Endothelial cell of umbilical vein (primary cell): Measurements from ENCODE around the gene CD99L2. TPM values are rescaled to one million over a fixed set of nuclear protein-coding genes. Genes with fewer than 3 reads are reported as not detected.

Source experiments
- BruUV-seq: library from RNA; stranded (reverse); fragments of 400-500 nt; replicated peaks from 2 replicates; lab custom pipeline; 2021; lab: Mats Ljungman, UMichigan
- CTCF ChIA-PET: fragments of 300-600, 350-600 bp; sonication (Branson Sonifier 250); formaldehyde crosslinking; loops from one replicate; lab custom pipeline; 2021; ENCODE audit warnings: antibody characterized with exemption, inconsistent platforms; lab: Charles Lee
- POLR2A ChIA-PET: fragments of 300-600, 350-600 bp; sonication (Branson Sonifier 250); formaldehyde crosslinking; loops from one replicate; lab custom pipeline; 2021; ENCODE audit warnings: antibody characterized with exemption, inconsistent platforms; lab: Charles Lee
- DNase-seq: peaks from one replicate; pipeline ENCODE4 v3.0.0-alpha.2; 2011; ENCODE audit warnings: low read depth, low spot score
- FAIRE-seq: peaks from 2 replicates; lab custom pipeline; 2011; peaks lifted over from hg19 to GRCh38; lab: Jason Lieb, UNC
- H2AFZ ChIP-seq: 2 replicates; pipeline ENCODE4 v1.6.0; 2012; ENCODE audit warnings: low read depth, low read length, control low read depth, inconsistent platforms
- H3K27ac ChIP-seq: 2 replicates; pipeline ENCODE4 v1.5.1; 2011; ENCODE audit warnings: low read depth, mild to moderate bottlenecking, control low read depth, low read length, moderate library complexity; ENCODE audit not compliant: insufficient read depth
- H3K27me3 ChIP-seq, 2 experiments: 2 replicates each; pipeline versions ENCODE4 v1.6.0 to v1.6.1; 2011; ENCODE audit warnings: low read length in 2 of 2, mixed read lengths in 1 of 2; ENCODE audit not compliant: control insufficient read depth in 2 of 2, insufficient read depth in 2 of 2
- H3K36me3 ChIP-seq, 2 experiments: 2 replicates in 1 of 2; 3 replicates in 1 of 2; pipeline ENCODE4 v1.5.1; 2011; ENCODE audit warnings: low read length in 2 of 2, mild to moderate bottlenecking in 1 of 2, moderate library complexity in 1 of 2; ENCODE audit not compliant: control insufficient read depth in 2 of 2, insufficient read depth in 2 of 2; ENCODE audit errors: extremely low read depth in 1 of 2
- H3K4me1 ChIP-seq: 3 replicates; pipeline ENCODE4 v1.5.1; 2011; ENCODE audit warnings: mild to moderate bottlenecking, low read length; ENCODE audit not compliant: control insufficient read depth, insufficient read depth; ENCODE audit errors: extremely low read depth
- H3K4me2 ChIP-seq: 2 replicates; pipeline ENCODE4 v1.6.1; 2011; ENCODE audit warnings: low read length, control low read depth, mixed read lengths; ENCODE audit not compliant: insufficient read depth
- H3K4me3 ChIP-seq, 3 experiments: fragments of 200-600 bp in 1 of 3; sonication (generic), shearing (Covaris generic) in 1 of 3; replicated peaks in 1 of 3; 2 replicates each; pipeline ENCODE4 v1.5.1; 2011 to 2016; ENCODE audit warnings: control low read depth in 3 of 3, low read length in 3 of 3, mild to moderate bottlenecking in 2 of 3, inconsistent platforms in 1 of 3, low read depth in 1 of 3, moderate library complexity in 1 of 3; ENCODE audit not compliant: insufficient read depth in 1 of 3
- H3K79me2 ChIP-seq: 2 replicates; pipeline ENCODE4 v1.6.0; 2012; ENCODE audit warnings: low read length, inconsistent platforms; ENCODE audit not compliant: control insufficient read depth, insufficient read depth
- H3K9ac ChIP-seq: replicated peaks from 2 replicates; pipeline ENCODE3; 2011; ENCODE audit warnings: low read length, control low read depth; ENCODE audit not compliant: insufficient read depth; ENCODE audit errors: extremely low read depth
- H3K9me1 ChIP-seq: replicated peaks from 3 replicates; pipeline ENCODE4 v1.6.0; 2011; ENCODE audit warnings: mild to moderate bottlenecking, low read length; ENCODE audit not compliant: control insufficient read depth, insufficient read depth; ENCODE audit errors: extremely low read depth
- H3K9me3 ChIP-seq: replicated peaks from 2 replicates; pipeline ENCODE4 v1.5.1; 2012; ENCODE audit warnings: low read length, inconsistent platforms; ENCODE audit not compliant: control insufficient read depth, insufficient read depth
- H4K20me1 ChIP-seq: replicated peaks from 2 replicates; pipeline ENCODE3; 2011; ENCODE audit warnings: mild to moderate bottlenecking, low read length; ENCODE audit not compliant: control insufficient read depth, insufficient read depth; ENCODE audit errors: extremely low read depth
- CTCF ChIP-seq, 2 donors: IDR thresholded peaks; 1 replicate in 1 of 2; 2 replicates in 1 of 2; pipeline ENCODE4 v1.5.1; 2011; ENCODE audit warnings: low read length in 2 of 2, mild to moderate bottlenecking in 2 of 2, moderate library complexity in 2 of 2, control low read depth in 1 of 2, inconsistent platforms in 1 of 2, low read depth in 1 of 2; ENCODE audit not compliant: insufficient read depth in 1 of 2; ENCODE audit errors: extremely low read depth in 1 of 2
- EZH2 ChIP-seq: IDR thresholded peaks from 2 replicates; pipeline ENCODE4 v1.6.1; 2012; ENCODE audit warnings: borderline replicate concordance, low read depth, mild to moderate bottlenecking, moderate library complexity, low read length, inconsistent platforms; ENCODE audit not compliant: severe bottlenecking
- FOS ChIP-seq: IDR thresholded peaks from 2 replicates; pipeline ENCODE4 v1.6.1; 2011; ENCODE audit warnings: mild to moderate bottlenecking, low read length, moderate library complexity, borderline replicate concordance; ENCODE audit not compliant: insufficient read depth
- GATA2 ChIP-seq: IDR thresholded peaks from 2 replicates; pipeline ENCODE4 v1.7.0; 2011; ENCODE audit warnings: low read depth, mild to moderate bottlenecking, moderate library complexity, mixed read lengths, low read length; ENCODE audit not compliant: insufficient read length, insufficient read depth
- JUN ChIP-seq: IDR thresholded peaks from 2 replicates; pipeline ENCODE4 v1.6.1; 2011; ENCODE audit warnings: borderline replicate concordance, low read depth; ENCODE audit not compliant: insufficient read length, insufficient read depth
- MAX ChIP-seq: IDR thresholded peaks from 2 replicates; pipeline ENCODE4 v1.6.1; 2011; ENCODE audit not compliant: insufficient read depth, insufficient read length
- MYC ChIP-seq: IDR thresholded peaks from one replicate; pipeline ENCODE4 v1.6.1; 2011; ENCODE audit warnings: mild to moderate bottlenecking, low read depth, low read length
- POLR2A ChIP-seq: IDR thresholded peaks from 2 replicates; pipeline ENCODE4 v1.6.1; 2012; ENCODE audit warnings: low read depth, mild to moderate bottlenecking, control low read depth, low read length
- POLR2AphosphoS5 ChIP-seq: IDR thresholded peaks from 2 replicates; pipeline ENCODE4 v1.6.1; 2012; ENCODE audit warnings: low read depth, mild to moderate bottlenecking, control low read depth, low read length, moderate library complexity; ENCODE audit not compliant: insufficient read depth
- dilution Hi-C: fragments of 300-500 bp; cut with MboI; formaldehyde crosslinking; loops from one replicate; pipeline ENCODE4 v1.15.0; 2019; ENCODE audit warnings: low sequenced_read_pairs; ENCODE audit not compliant: extremely low pct_ligation_motif_present
- intact Hi-C: fragments of 100-400 bp; cut with micrococcal nuclease; formaldehyde crosslinking; loops from one replicate; pipeline ENCODE4 v1.10.0; 2022
- polyA plus RNA-seq, 4 experiments: library from polyadenylated mRNA; depleted of rRNA in 3 of 4; stranded (reverse) in 3 of 4; unstranded in 1 of 4; fragments of >200 nt; gene quantifications; 2 replicates each; pipeline versions ENCODE4 v1.2.1 to v1.2.3, GENCODE V29; 2011 to 2012; ENCODE audit warnings: missing spikeins in 1 of 4
- total RNA-seq: library from RNA; stranded (reverse); gene quantifications from 2 replicates; pipeline ENCODE4 v1.2.3, GENCODE V29; 2021

Gene CD99L2
- total and polyA plus RNA-seq, 2 donors (not counting 3 experiments of a cell fraction or from before 2014, with no cell fraction given): 33.2 to 43.4 TPM

GRCh38 chrX:150886381-150886780 lies 12.1 kb downstream of the CD99L2 start:
- H3K36me3 ChIP-seq: no peaks in the 10 kb centered on the region
- FAIRE-seq (no peak), DNase-seq (no peak)
- H2AFZ ChIP-seq: no peak overlapping the region
- peaks cover 2% of the 10 kb centered on the region for H3K79me2 ChIP-seq
- intact Hi-C loops: no loop called here
- CTCF ChIA-PET: no interaction called here
- TF ChIP-seq JUN: no peak
- no peak for TF ChIP-seq CTCF (IDR thresholded peaks at IDR 0.05; ENCODE audit: extremely low read depth in 1 of 2, insufficient read depth in 1 of 2, low read depth in 1 of 2, low read length in 2 of 2)
- no peak for TF ChIP-seq POLR2A
- no peak for TF ChIP-seq POLR2AphosphoS5
- no peak for TF ChIP-seq GATA2
- TF ChIP-seq MYC: no peak
- no peak for TF ChIP-seq MAX
- TF ChIP-seq FOS: no peak
- no peak for TF ChIP-seq EZH2
- H3K27ac ChIP-seq: no peak overlapping the region
- H3K4me1 ChIP-seq: no peaks in the 10 kb centered on the region
- H3K4me3 ChIP-seq: no peak overlapping the region
- no peaks in the 10 kb centered on the region for H3K9me1 ChIP-seq
- no peaks in the 10 kb centered on the region for H3K27me3 ChIP-seq
- no peaks in the 10 kb centered on the region for H3K9me3 ChIP-seq
- H3K9ac ChIP-seq: no peak overlapping the region
- no peaks in the 10 kb centered on the region for H4K20me1 ChIP-seq
- POLR2A ChIA-PET: no interaction called here
- no peak overlapping the region for H3K4me2 ChIP-seq
- BruUV-seq: no TSS peak
- dilution Hi-C loops: no loop called here
